Glutamatergic neuron (in vitro differentiated cells): ENCODE results near the gene MAOA. TPM values are rescaled to one million over a fixed set of nuclear protein-coding genes. Genes with fewer than 3 reads are reported as not detected.

Experiments
- DNase-seq: peaks from one replicate; pipeline ENCODE4 v3.0.0; 2022
- H3K27ac Mint-ChIP-seq: one replicate; pipeline ENCODE4 v1.8.0; 2020; ENCODE audit warnings: mild to moderate bottlenecking, mixed read lengths, inconsistent platforms; ENCODE audit not compliant: unreplicated experiment
- H3K27me3 Mint-ChIP-seq: one replicate; pipeline ENCODE4 v1.8.0; 2020; ENCODE audit warnings: mild to moderate bottlenecking, moderate library complexity, mixed read lengths, inconsistent platforms; ENCODE audit not compliant: unreplicated experiment
- H3K36me3 Mint-ChIP-seq: one replicate; pipeline ENCODE4 v1.8.0; 2020; ENCODE audit warnings: mild to moderate bottlenecking, mixed read lengths, inconsistent platforms; ENCODE audit not compliant: unreplicated experiment
- H3K4me1 Mint-ChIP-seq: one replicate; pipeline ENCODE4 v1.8.0; 2020; ENCODE audit warnings: mild to moderate bottlenecking, low read depth, mixed read lengths, inconsistent platforms; ENCODE audit not compliant: unreplicated experiment
- H3K4me3 Mint-ChIP-seq: one replicate; pipeline ENCODE4 v1.8.0; 2020; ENCODE audit warnings: mild to moderate bottlenecking, mixed read lengths, inconsistent platforms; ENCODE audit not compliant: unreplicated experiment
- H3K9me3 Mint-ChIP-seq: one replicate; pipeline ENCODE4 v1.8.0; 2020; ENCODE audit warnings: mild to moderate bottlenecking, moderate library complexity, mixed read lengths, inconsistent platforms; ENCODE audit not compliant: unreplicated experiment
- CTCF ChIP-seq: fragments of 200-600 bp; sonication (generic); IDR thresholded peaks from one replicate; pipeline ENCODE4 v1.5.0; 2021; ENCODE audit not compliant: partially characterized antibody, unreplicated experiment
- total RNA-seq: library from RNA; stranded (reverse); fragmentation: NEBNext Ultra II Directional; extraction: Animal tissue kit (Norgen Biotek cat#: 25700); gene quantifications from one replicate; pipeline ENCODE4 v1.2.1, GENCODE V29; 2021; ENCODE audit not compliant: unreplicated experiment

Gene MAOA
- total RNA-seq, 1 donor from 2014 or later = 2.7 TPM

GRCh38 chrX:43758044-43758443, 101.9 kb downstream of the MAOA start:
- no peak for TF ChIP-seq CTCF
- DNase-seq = no peak
- Mint-ChIP-seq H3K4me3 (no peak overlapping the region), H3K27me3 (no peaks in the 10 kb centered on the region), H3K27ac (no peak overlapping the region), H3K36me3 (no peaks in the 10 kb centered on the region), H3K9me3 (no peaks in the 10 kb centered on the region), H3K4me1 (no peaks in the 10 kb centered on the region)

GRCh38 chrX:43785930-43786591, 130.0 kb downstream of the MAOA start:
- Mint-ChIP-seq H3K4me1 (no peaks in the 10 kb centered on the region), H3K27ac (no peak overlapping the region), H3K36me3 (no peaks in the 10 kb centered on the region), H3K27me3 (no peaks in the 10 kb centered on the region), H3K9me3 (no peaks in the 10 kb centered on the region), H3K4me3 (no peak overlapping the region)
- no peak for TF ChIP-seq CTCF
- DNase-seq = no peak

Other genes starting within 250 kb of the MAOA start
- not detected for gene MAOB, start 226.2 kb downstream of the MAOA start, total RNA-seq